ENCODE results near the gene SYNE3. TPM values are rescaled to one million over a fixed set of nuclear protein-coding genes. Genes with fewer than 3 reads are reported as not detected.
A peak's percentile ranks its signal among the peaks of the same experiment; 100 is the strongest.

SYNE3 gene
- polyA plus RNA-seq, 1 donor (not counting 4 experiments of a cell fraction or from before 2014, with no cell fraction given): 1.0 TPM

- no peak for DNase-seq (ENCODE audit: low read depth, low spot score)
- Histone ChIP-seq H3K4me1 (ENCODE audit: control insufficient read depth, extremely low read depth, insufficient read depth, low read length) (peaks cover 37% of the 10 kb centered on the region), H3K4me2 (ENCODE audit: control insufficient read depth, extremely low read depth, insufficient read depth, low read depth, low read length) (no peak overlapping the region), H3K9me1 (ENCODE audit: control insufficient read depth, extremely low read depth, insufficient read depth, low read length) (no peaks in the 10 kb centered on the region), H3K36me3 (ENCODE audit: control insufficient read depth in 2 of 2, extremely low read depth in 1 of 2, insufficient read depth in 2 of 2, low read length in 2 of 2) (no peaks in the 10 kb centered on the region), H3K9me3 (ENCODE audit: control insufficient read depth, low read depth, low read length) (no peaks in the 10 kb centered on the region), H3K9ac (ENCODE audit: control insufficient read depth, extremely low read depth, insufficient read depth, low read length) (no peak overlapping the region), H3K27me3 (ENCODE audit: control insufficient read depth, extremely low read depth, insufficient read depth, low read length) (no peaks in the 10 kb centered on the region), H4K20me1 (ENCODE audit: control insufficient read depth, extremely low read depth, insufficient read depth, low read length) (no peaks in the 10 kb centered on the region), H3K27ac (ENCODE audit: control insufficient read depth, insufficient read depth, low read length) (no peak overlapping the region), H2AFZ (ENCODE audit: control insufficient read depth, low read length) (no peak overlapping the region), H3K4me3 (ENCODE audit: control insufficient read depth in 2 of 3, extremely low read depth in 1 of 3, insufficient read depth in 2 of 3, low read depth in 1 of 3, low read length in 3 of 3) (no peak overlapping the region), H3K79me2 (ENCODE audit: control insufficient read depth, insufficient read depth, low read length) (no peaks in the 10 kb centered on the region)
- TF ChIP-seq, protein P1, sequence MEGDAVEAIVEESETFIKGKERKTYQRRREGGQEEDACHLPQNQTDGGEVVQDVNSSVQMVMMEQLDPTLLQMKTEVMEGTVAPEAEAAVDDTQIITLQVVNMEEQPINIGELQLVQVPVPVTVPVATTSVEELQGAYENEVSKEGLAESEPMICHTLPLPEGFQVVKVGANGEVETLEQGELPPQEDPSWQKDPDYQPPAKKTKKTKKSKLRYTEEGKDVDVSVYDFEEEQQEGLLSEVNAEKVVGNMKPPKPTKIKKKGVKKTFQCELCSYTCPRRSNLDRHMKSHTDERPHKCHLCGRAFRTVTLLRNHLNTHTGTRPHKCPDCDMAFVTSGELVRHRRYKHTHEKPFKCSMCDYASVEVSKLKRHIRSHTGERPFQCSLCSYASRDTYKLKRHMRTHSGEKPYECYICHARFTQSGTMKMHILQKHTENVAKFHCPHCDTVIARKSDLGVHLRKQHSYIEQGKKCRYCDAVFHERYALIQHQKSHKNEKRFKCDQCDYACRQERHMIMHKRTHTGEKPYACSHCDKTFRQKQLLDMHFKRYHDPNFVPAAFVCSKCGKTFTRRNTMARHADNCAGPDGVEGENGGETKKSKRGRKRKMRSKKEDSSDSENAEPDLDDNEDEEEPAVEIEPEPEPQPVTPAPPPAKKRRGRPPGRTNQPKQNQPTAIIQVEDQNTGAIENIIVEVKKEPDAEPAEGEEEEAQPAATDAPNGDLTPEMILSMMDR (optimal IDR thresholded peaks at IDR 0.05 in 1 of 3, IDR thresholded peaks at IDR 0.05 in 1 of 3, conservative IDR thresholded peaks at IDR 0.05 in 1 of 3; ENCODE audit: extremely low read depth in 1 of 3, insufficient read depth in 2 of 3, low read length in 3 of 3): no peak
- no peak for TF ChIP-seq EZH2 (IDR thresholded peaks at IDR 0.05; ENCODE audit: low read length)
- dilution Hi-C loops (cut with MboI; ENCODE audit: extremely low pct_ligation_motif_present, low sequenced_read_pairs): no loop called here
- FAIRE-seq: no peak
Observed at GRCh38 chr14:95491936-95492608, 24.4 kb downstream of the SYNE3 start.

- TF ChIP-seq, protein P1 (optimal IDR thresholded peaks at IDR 0.05 in 1 of 3, IDR thresholded peaks at IDR 0.05 in 1 of 3, conservative IDR thresholded peaks at IDR 0.05 in 1 of 3; ENCODE audit: extremely low read depth in 1 of 3, insufficient read depth in 2 of 3, low read length in 3 of 3): peak; percentile 48 to 60 (median 57)
- no peak for TF ChIP-seq EZH2 (IDR thresholded peaks at IDR 0.05; ENCODE audit: low read length)
- no peak overlapping the region for H3K9ac ChIP-seq (ENCODE audit: control insufficient read depth, extremely low read depth, insufficient read depth, low read length)
- H3K4me1 ChIP-seq (ENCODE audit: control insufficient read depth, extremely low read depth, insufficient read depth, low read length): peaks cover 34% of the 10 kb centered on the region
- no peaks in the 10 kb centered on the region for H3K9me3 ChIP-seq (ENCODE audit: control insufficient read depth, low read depth, low read length)
- H3K27me3 ChIP-seq (ENCODE audit: control insufficient read depth, extremely low read depth, insufficient read depth, low read length): no peaks in the 10 kb centered on the region
- peak; percentile 95 for FAIRE-seq
- dilution Hi-C loops (cut with MboI; ENCODE audit: extremely low pct_ligation_motif_present, low sequenced_read_pairs): no loop called here
- no peak overlapping the region for H2AFZ ChIP-seq (ENCODE audit: control insufficient read depth, low read length)
- H3K4me2 ChIP-seq (ENCODE audit: control insufficient read depth, extremely low read depth, insufficient read depth, low read depth, low read length): peak overlapping the region; percentile 51
- peak overlapping the region; percentile 22 for H3K27ac ChIP-seq (ENCODE audit: control insufficient read depth, insufficient read depth, low read length)
- H4K20me1 ChIP-seq (ENCODE audit: control insufficient read depth, extremely low read depth, insufficient read depth, low read length): no peaks in the 10 kb centered on the region
- DNase-seq (ENCODE audit: low read depth, low spot score): peak; percentile 81
- H3K9me1 ChIP-seq (ENCODE audit: control insufficient read depth, extremely low read depth, insufficient read depth, low read length): no peaks in the 10 kb centered on the region
- H3K79me2 ChIP-seq (ENCODE audit: control insufficient read depth, insufficient read depth, low read length): no peaks in the 10 kb centered on the region
- no peaks in the 10 kb centered on the region for H3K36me3 ChIP-seq (ENCODE audit: control insufficient read depth in 2 of 2, extremely low read depth in 1 of 2, insufficient read depth in 2 of 2, low read length in 2 of 2)
- H3K4me3 ChIP-seq (ENCODE audit: control insufficient read depth in 2 of 3, extremely low read depth in 1 of 3, insufficient read depth in 2 of 3, low read depth in 1 of 3, low read length in 3 of 3): no peak overlapping the region
Observed at GRCh38 chr14:95490727-95491451, 25.6 kb downstream of the SYNE3 start.
